Activated CD4-positive, alpha-beta T cell treated with anti-CD3 and anti-CD28 coated beads for 48 hours (primary cell): ENCODE results near the gene SLC1A1.
A peak's percentile ranks its signal among the peaks of the same experiment; 100 is the strongest.

Experiments
- DNase-seq: peaks from one replicate; pipeline ENCODE4 v3.0.0-alpha.2; 2020

Gene SLC1A1

GRCh38 chr9:4547016-4547415, 56.7 kb downstream of the SLC1A1 start:
- DNase-seq: no peak

GRCh38 chr9:4548811-4549725, 58.8 kb downstream of the SLC1A1 start:
- DNase-seq: peak; percentile 16

- DNase-seq: no peak
Observed at GRCh38 chr9:4549751-4550295, 59.6 kb downstream of the SLC1A1 start.

- DNase-seq: no peak
Observed at GRCh38 chr9:4550777-4551484, 60.7 kb downstream of the SLC1A1 start.

GRCh38 chr9:4553951-4554381, 63.7 kb downstream of the SLC1A1 start:
- DNase-seq: no peak

- DNase-seq: no peak
Observed at GRCh38 chr9:4555236-4555635, 65.0 kb downstream of the SLC1A1 start.

- DNase-seq: no peak
Observed at GRCh38 chr9:4558371-4558998, 68.2 kb downstream of the SLC1A1 start.

- DNase-seq: no peak
Observed at GRCh38 chr9:4559261-4560182, 69.3 kb downstream of the SLC1A1 start.

- DNase-seq: no peak
Observed at GRCh38 chr9:4563105-4563504, 72.8 kb downstream of the SLC1A1 start.

GRCh38 chr9:4566806-4567205, 76.5 kb downstream of the SLC1A1 start:
- no peak for DNase-seq

GRCh38 chr9:4567601-4568000, 77.3 kb downstream of the SLC1A1 start:
- DNase-seq: no peak

GRCh38 chr9:4569101-4569500, 78.8 kb downstream of the SLC1A1 start:
- no peak for DNase-seq

- DNase-seq: peak; percentile 16
Observed at GRCh38 chr9:4572184-4572826, 82.0 kb downstream of the SLC1A1 start.

- no peak for DNase-seq
Observed at GRCh38 chr9:4573176-4573575, 82.9 kb downstream of the SLC1A1 start.

GRCh38 chr9:4573634-4574389, 83.5 kb downstream of the SLC1A1 start:
- DNase-seq: no peak

GRCh38 chr9:4574657-4575243, 84.5 kb downstream of the SLC1A1 start:
- no peak for DNase-seq

- no peak for DNase-seq
Observed at GRCh38 chr9:4575997-4576396, 85.7 kb downstream of the SLC1A1 start.

GRCh38 chr9:4576448-4576847, 86.2 kb downstream of the SLC1A1 start:
- no peak for DNase-seq

- no peak for DNase-seq
Observed at GRCh38 chr9:4579001-4579400, 88.7 kb downstream of the SLC1A1 start.

- no peak for DNase-seq
Observed at GRCh38 chr9:4581035-4581760, 90.9 kb downstream of the SLC1A1 start.
